Jurkat, Clone E6-1 (cell line): ENCODE data around the gene OR52H1.

Experiments used
- DNase-seq: peaks from one replicate; pipeline ENCODE4 v3.0.0-alpha.2; 2011; ENCODE audit warnings: low read depth, low spot score
- H3K4me3 ChIP-seq: 2 replicates; pipeline ENCODE4 v1.5.1; 2011; ENCODE audit warnings: mild to moderate bottlenecking, low read length, control low read depth, moderate library complexity

Gene OR52H1

GRCh38 chr11:5541427-5541826 lies 6.9 kb downstream of the OR52H1 start:
- DNase-seq, result no peak
- no peak overlapping the region for H3K4me3 ChIP-seq

- H3K4me3 ChIP-seq, result no peak overlapping the region
- no peak for DNase-seq
Observed at GRCh38 chr11:5536482-5536881, 11.9 kb downstream of the OR52H1 start.

GRCh38 chr11:5534046-5534445 lies 14.3 kb downstream of the OR52H1 start:
- no peak for DNase-seq
- no peak overlapping the region for H3K4me3 ChIP-seq

- H3K4me3 ChIP-seq, result no peak overlapping the region
- DNase-seq, result no peak
Observed at GRCh38 chr11:5531053-5531831, 17.1 kb downstream of the OR52H1 start.

- no peak for DNase-seq
Observed at GRCh38 chr11:5528495-5528894, 19.8 kb downstream of the OR52H1 start.

GRCh38 chr11:5527716-5528115 lies 20.6 kb downstream of the OR52H1 start:
- H3K4me3 ChIP-seq, result no peak overlapping the region
- no peak for DNase-seq

More at GRCh38 chr11:5528495-5528894, 19.8 kb downstream of the OR52H1 start:
- H3K4me3 ChIP-seq, result no peak overlapping the region

- no peak for DNase-seq
- no peak overlapping the region for H3K4me3 ChIP-seq
Observed at GRCh38 chr11:5524756-5525155, 23.6 kb downstream of the OR52H1 start.

- H3K4me3 ChIP-seq, result no peak overlapping the region
- no peak for DNase-seq
Observed at GRCh38 chr11:5522308-5522707, 26.0 kb downstream of the OR52H1 start.

- H3K4me3 ChIP-seq, result no peak overlapping the region
- no peak for DNase-seq
Observed at GRCh38 chr11:5521540-5521939, 26.8 kb downstream of the OR52H1 start.

- H3K4me3 ChIP-seq, result no peak within 1 kb of the TSS
- no peak for DNase-seq
Observed at GRCh38 chr11:5516599-5516998, 31.7 kb downstream of the OR52H1 start, which contains the start of gene UBQLNL. Gene UBQLNL (minus strand): TSS chr11:5516699. CDS start chr11:5516441, 258 bp downstream.

- H3K4me3 ChIP-seq, result no peak overlapping the region
- DNase-seq, result no peak
Observed at GRCh38 chr11:5514841-5515240, 33.5 kb downstream of the OR52H1 start.

- no peak for DNase-seq
- no peak within 1 kb of the TSS for H3K4me3 ChIP-seq
Observed at GRCh38 chr11:5509803-5510202, 38.5 kb downstream of the OR52H1 start, which contains the start of gene UBQLN3. Gene UBQLN3 (minus strand): TSS chr11:5509957. CDS start chr11:5509558, 399 bp downstream.

GRCh38 chr11:5508605-5509004 lies 39.7 kb downstream of the OR52H1 start:
- H3K4me3 ChIP-seq, result no peak overlapping the region
- DNase-seq, result no peak

GRCh38 chr11:5507933-5508305 lies 40.4 kb downstream of the OR52H1 start:
- DNase-seq, result no peak
- H3K4me3 ChIP-seq, result no peak overlapping the region

- DNase-seq, result no peak
Observed at GRCh38 chr11:5507177-5507932, 41.0 kb downstream of the OR52H1 start.

GRCh38 chr11:5505363-5506048 lies 42.8 kb downstream of the OR52H1 start:
- DNase-seq, result no peak
- H3K4me3 ChIP-seq, result no peak overlapping the region

More at GRCh38 chr11:5507177-5507932, 41.0 kb downstream of the OR52H1 start:
- no peak overlapping the region for H3K4me3 ChIP-seq

- no peak overlapping the region for H3K4me3 ChIP-seq
- no peak for DNase-seq
Observed at GRCh38 chr11:5504403-5504921, 43.9 kb downstream of the OR52H1 start.

- no peak for DNase-seq
- no peak overlapping the region for H3K4me3 ChIP-seq
Observed at GRCh38 chr11:5500393-5500801, 47.9 kb downstream of the OR52H1 start.

- DNase-seq, result no peak
- no peak overlapping the region for H3K4me3 ChIP-seq
Observed at GRCh38 chr11:5499671-5500070, 48.7 kb downstream of the OR52H1 start.
